HepG2 (cell line): Measurements from ENCODE around the gene CARD19.

Experiments used
- CTCF ChIP-seq: sonication (generic); formaldehyde crosslinking; IDR thresholded peaks from 2 replicates; pipeline ENCODE4 v1.5.0; 2020; ENCODE audit warnings: mild to moderate bottlenecking, missing genetic modification reagents, moderate library complexity
- EZH2 ChIP-seq: conservative IDR thresholded peaks from 2 replicates; pipeline ENCODE4 v1.6.1; 2012; ENCODE audit warnings: mild to moderate bottlenecking, low read depth, low read length, moderate library complexity
- NFATC3 ChIP-seq: sonication (generic); formaldehyde crosslinking; IDR thresholded peaks from 2 replicates; pipeline ENCODE4 v1.5.1; 2020; ENCODE audit warnings: mild to moderate bottlenecking, missing genetic modification reagents
- POLR2A ChIP-seq, 2 experiments: IDR thresholded peaks; 2 replicates each; pipeline ENCODE4 v1.6.1; 2011; ENCODE audit warnings: low read depth in 2 of 2, low read length in 2 of 2, mild to moderate bottlenecking in 1 of 2, moderate library complexity in 1 of 2; ENCODE audit not compliant: insufficient read depth in 1 of 2
- SMARCC2 ChIP-seq: fragments of 450-650 bp; IDR thresholded peaks from 2 replicates; pipeline ENCODE4 v1.6.1; 2017; ENCODE audit warnings: antibody characterized with exemption, mild to moderate bottlenecking
- TCF7L2 ChIP-seq: IDR thresholded peaks from 2 replicates; pipeline ENCODE4 v1.6.1; 2011; ENCODE audit warnings: mild to moderate bottlenecking, low read depth, low read length, moderate library complexity

GRCh38 chr9:93118863-93119702 is 23.1 kb downstream of the CARD19 start:
- TF ChIP-seq EZH2: no peak
- no peak for TF ChIP-seq TCF7L2
- TF ChIP-seq CTCF (CRISPR knock-in tag): no peak
- TF ChIP-seq SMARCC2: no peak
- no peak for TF ChIP-seq NFATC3 (CRISPR knock-in tag)
- TF ChIP-seq POLR2A (IDR thresholded peaks at IDR 0.05; ENCODE audit: insufficient read depth in 1 of 2, low read depth in 2 of 2, low read length in 2 of 2): no peak
